ENCODE data around the gene CCDC170.

DNA sequence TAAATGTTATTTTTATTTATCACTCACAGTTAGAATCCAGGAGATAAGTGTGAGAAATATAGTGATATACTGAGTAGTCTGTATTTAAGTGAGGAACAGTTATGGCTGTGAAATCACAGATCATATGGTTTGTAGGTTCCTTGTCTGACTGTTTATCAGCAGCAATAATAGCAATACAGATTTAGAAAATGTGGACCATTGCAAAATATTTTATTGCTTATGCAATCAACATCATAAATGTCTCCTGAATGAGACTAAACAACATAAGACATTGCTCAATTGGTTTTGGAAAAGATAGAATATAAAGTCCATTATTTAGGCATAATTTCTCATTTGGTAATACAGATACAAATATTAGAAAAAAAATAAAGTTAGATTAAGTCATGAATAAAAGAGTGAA, 43.7 kb downstream of the CCDC170 start:
- TF ChIP-seq POLR2A (IDR thresholded peaks at IDR 0.05; ENCODE audit: low read depth, low read length) (no peak), POLR2AphosphoS5 (IDR thresholded peaks at IDR 0.05; ENCODE audit: low read depth, low read length) (no peak)
